ENCODE results near the gene XRN2.
A peak's percentile ranks its signal among the peaks of the same experiment; 100 is the strongest.
"Not testable (repeated sequence)": the region's sequence is repeated elsewhere in the genome, so short reads cannot be mapped to it uniquely, and the experiment has no call there.

Gene XRN2

DNA sequence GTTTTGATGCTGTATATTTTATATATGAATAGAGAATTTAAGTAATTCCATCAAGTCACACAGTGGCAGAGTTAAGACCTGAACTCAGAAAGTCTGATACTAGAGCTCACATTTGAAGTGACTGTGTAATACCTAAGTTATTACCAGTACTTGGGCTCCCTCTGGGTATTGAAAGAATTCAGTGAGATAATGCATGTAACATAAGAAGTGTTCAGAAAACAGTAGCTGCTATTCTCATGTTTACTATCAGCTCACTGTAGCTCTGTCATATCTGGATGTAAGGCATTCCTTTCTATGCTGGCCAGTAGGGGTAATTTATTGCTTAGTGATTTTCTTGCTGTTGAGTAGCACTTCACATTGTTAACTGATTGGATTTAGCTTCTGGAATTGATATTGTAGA, 49.6 kb downstream of the XRN2 start:
- peak; percentile 57 for DNase-seq

DNA sequence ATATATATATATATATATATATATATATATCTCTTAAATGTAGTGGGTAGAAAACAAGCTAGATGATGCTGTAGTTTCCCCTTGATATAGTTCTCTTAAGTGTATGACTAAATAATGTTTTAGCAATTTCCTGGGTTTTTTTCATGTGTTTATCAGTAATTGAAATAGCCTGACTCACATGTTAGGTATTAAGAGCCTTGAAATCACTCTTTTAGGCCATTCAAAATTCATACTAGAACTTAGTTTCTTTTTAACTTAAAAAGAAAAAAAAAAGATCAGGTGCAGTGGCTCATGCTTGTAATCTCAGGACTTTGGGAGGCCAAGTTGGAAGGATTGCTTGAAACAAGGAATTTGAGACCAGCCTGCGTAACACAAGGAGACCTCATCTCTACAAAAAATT, 50.1 kb downstream of the XRN2 start:
- DNase-seq = peak; percentile 25

GRCh38 chr20:21355981-21356380, 52.9 kb downstream of the XRN2 start:
- no peak for DNase-seq

DNA sequence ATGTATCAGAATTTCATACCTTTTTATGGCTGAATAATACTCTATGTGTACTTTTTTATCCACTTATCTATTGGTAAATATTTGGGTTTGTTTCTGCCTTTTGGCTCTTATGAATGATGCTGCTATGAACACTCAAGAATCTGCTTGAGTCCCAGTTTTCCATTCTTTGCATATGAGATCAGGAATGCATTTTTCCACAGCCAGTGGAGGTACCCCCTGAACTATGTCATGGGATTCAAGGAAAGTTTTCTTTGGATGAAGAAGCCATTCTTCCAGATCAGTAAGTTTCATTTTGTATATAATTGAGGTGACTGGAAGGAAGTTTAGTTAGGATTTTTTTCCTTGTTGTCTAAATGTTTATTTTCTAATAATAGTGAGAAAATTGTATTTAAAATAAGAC, 53.3 kb downstream of the XRN2 start:
- DNase-seq = no peak

DNA sequence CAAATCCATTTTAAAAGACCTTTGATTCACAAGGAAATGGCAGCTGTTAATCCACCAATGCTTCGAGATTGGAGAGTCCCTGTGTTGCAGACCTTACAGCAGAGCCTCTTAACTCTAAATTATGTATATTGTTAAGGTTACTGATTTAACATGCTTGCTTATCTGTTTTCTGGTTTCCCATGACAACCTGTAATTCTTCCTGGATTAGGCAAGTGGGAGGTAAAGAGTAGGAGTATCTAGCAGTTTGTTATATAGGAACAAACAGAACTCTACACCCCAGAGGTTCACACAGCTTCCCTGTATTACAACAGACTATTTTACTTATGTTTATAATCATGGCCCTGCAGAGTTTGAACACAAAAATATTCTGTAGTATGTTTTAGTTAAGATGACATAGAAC, 54.7 kb downstream of the XRN2 start:
- no peak for DNase-seq

GRCh38 chr20:21358737-21359136, 55.6 kb downstream of the XRN2 start:
- no peak for DNase-seq

GRCh38 chr20:21360705-21361104, 57.6 kb downstream of the XRN2 start:
- DNase-seq = peak; percentile 13

GRCh38 chr20:21361266-21361665, 58.1 kb downstream of the XRN2 start:
- DNase-seq = no peak

DNA sequence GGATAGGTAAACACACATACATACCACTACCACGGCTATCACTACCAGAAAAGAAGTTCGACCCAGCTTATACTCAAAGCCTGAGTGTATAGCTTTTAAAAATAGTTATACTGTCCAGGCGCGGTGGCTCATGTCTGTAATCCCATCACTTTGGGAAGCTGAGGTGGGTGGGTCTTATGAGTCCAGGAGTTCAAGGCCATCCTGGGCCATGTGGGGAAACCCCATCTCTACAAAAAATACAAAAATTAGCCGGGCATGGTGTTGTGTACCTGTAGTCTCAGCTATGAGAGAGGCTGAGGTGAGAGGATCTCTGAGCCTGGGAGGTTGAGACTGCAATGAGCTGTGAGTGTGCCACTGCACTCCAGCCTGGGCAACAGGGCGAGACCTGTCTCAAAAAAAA, 61.3 kb downstream of the XRN2 start:
- no peak for DNase-seq

GRCh38 chr20:21365771-21366170, 62.6 kb downstream of the XRN2 start:
- no peak for DNase-seq

- not testable (repeated sequence) for DNase-seq
Measured at GRCh38 chr20:21366273-21366672, 63.1 kb downstream of the XRN2 start.

DNA sequence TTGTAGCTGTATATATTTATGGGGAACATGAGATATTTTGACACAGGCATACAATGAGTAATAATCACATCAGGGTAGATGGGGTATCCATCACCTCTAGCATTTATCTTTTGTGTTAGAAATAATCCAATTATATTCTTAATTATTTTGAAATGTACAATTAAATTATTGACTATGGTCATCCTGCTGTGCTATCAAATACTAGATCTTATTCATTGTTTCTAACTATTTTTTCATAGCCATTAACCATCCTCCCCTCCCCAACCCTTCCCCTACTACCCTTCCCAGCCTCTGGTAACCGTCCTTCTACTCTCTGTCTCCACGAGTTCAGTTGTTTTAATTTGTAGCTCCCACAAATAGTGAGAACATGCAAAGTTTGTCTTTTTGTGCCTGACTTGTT, 65.7 kb downstream of the XRN2 start:
- no peak for DNase-seq

DNA sequence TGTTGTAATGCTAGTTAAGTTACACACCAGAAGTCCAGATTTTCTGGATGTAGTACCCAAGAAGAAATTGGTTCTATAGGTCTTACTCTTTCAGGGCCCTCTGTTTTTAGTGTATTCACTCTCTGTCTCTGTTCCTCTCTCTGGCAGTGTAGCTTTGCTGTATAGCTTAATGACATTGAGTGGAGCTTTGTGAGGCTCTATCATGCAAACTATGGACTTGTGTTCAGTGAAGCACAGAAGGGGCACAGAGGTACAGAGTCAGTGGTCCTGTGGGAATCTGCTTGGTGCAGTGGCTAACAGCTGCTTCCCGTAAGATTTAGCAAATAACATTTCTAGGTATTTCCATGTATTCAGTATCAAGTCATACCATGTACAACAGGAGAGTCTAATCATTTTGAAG, 68.1 kb downstream of the XRN2 start:
- DNase-seq = no peak

- DNase-seq = no peak
Measured at GRCh38 chr20:21372016-21372415, 68.9 kb downstream of the XRN2 start.

- DNase-seq = no peak
Measured at GRCh38 chr20:21373436-21373835, 70.3 kb downstream of the XRN2 start.

GRCh38 chr20:21376626-21377025, 73.5 kb downstream of the XRN2 start:
- DNase-seq = no peak

GRCh38 chr20:21377701-21378100, 74.6 kb downstream of the XRN2 start:
- no peak for DNase-seq

DNA sequence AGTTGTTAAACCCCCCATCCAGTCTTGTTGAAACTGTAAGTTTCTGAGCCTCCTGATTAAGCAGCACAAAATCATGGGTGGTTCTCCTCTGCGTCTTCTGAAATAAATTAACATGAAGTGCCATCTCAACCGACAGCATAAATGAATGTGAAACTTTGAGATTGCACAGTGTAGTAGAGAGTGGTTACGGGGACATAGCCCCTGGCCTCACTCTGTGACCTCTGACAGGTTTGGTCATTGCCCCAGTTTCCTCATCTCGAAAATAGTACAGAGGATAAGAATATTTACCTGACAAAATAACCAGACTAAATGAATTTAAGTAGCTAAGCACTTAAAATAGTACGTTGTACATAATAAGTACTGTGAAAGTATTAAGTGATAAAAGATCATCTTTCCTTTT, 75.1 kb downstream of the XRN2 start:
- no peak for DNase-seq

GRCh38 chr20:21380711-21381110, 77.6 kb downstream of the XRN2 start:
- DNase-seq = no peak

GRCh38 chr20:21381619-21382018, 78.5 kb downstream of the XRN2 start:
- no peak for DNase-seq

DNA sequence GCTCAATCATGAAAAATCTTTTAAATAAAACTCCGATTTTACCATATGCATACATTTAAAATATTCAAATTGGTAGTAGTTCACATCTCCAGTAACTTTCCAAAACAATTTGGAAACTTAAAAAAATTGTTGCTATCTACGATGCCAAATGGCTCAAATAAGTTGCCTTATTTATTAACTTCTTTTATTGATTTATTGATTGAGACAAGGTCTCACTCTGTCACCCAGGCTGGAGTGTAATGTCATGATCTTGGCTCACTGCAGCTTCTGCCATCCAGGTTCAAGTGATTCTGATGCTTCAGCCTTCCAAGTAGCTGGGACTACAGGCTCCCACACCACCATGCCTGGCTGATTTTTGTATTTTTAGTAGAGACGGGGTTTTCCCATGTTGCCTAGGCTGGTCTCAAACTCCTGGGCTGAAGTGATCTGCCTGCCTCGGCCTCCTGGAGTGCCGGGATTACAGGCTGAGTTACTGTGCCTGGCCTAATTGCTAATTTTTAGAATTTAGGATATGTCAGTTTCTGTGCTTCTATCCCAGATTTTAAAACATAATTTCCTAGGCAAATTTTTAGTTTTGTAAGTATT, 81.3 kb downstream of the XRN2 start:
- no peak for DNase-seq

- DNase-seq = no peak
Measured at GRCh38 chr20:21386111-21386510, 83.0 kb downstream of the XRN2 start.

- no peak for DNase-seq
Measured at GRCh38 chr20:21387528-21387927, 84.4 kb downstream of the XRN2 start.

DNA sequence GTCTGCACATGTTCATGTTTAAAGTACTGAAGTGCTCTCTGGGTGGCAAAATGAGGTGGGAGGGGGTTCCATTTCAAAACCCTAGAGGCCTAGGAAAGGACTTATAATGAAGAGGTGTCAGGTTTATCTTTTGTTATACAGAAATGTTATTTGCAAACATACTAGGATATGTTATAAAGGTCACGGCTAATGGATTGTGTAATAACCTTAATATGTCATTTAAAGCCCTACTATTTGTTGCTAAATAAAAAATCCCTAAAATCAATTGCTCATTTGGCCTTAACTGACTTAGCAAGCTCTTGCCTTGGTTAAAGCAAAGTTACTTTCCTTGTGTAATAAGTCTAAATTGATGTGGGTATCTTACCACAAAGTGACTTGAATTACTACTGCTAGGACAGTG, 85.4 kb downstream of the XRN2 start:
- no peak for DNase-seq

GRCh38 chr20:21389368-21389767, 86.2 kb downstream of the XRN2 start:
- no peak for DNase-seq

DNA sequence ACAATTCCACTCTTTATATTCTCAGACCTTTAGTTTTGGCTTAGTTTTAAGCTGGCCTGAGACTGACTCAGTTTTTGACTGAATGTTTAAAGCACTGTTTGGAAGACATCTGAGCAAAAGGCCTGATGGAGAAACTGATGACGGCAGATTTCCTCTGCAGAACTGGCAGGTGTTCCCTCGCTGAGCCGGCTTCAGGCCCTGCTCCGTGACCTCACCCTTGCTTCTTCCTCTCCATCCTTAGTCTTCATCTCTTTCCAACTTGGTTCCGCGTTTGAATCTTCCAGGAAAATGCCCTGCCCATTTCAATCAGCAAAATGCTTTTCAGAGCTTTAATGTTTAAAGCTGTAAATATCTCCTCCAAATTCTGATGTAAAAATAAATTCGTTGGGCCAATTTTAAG, 87.6 kb downstream of the XRN2 start:
- no peak for DNase-seq

Data from fibroblast of skin of right quadriceps (primary cell).